ENCODE data around the gene RNF130. TPM values are rescaled to one million over a fixed set of nuclear protein-coding genes. Genes with fewer than 3 reads are reported as not detected.

Gene RNF130
- polyA plus RNA-seq, 10 donors: 36.5 to 49.8 (median 43.2) TPM

GRCh38 chr5:180088561-180088960 is 17.0 kb upstream of the RNF130 start:
- no peak for DNase-seq

GRCh38 chr5:180086816-180087399 is 15.3 kb upstream of the RNF130 start:
- no peak for DNase-seq

- no peak for DNase-seq
Observed at GRCh38 chr5:180085837-180086236, 14.3 kb upstream of the RNF130 start.

- no peak for DNase-seq
Observed at GRCh38 chr5:180084638-180085561, 13.3 kb upstream of the RNF130 start.

GRCh38 chr5:180083529-180084060 is 12.0 kb upstream of the RNF130 start:
- DNase-seq: no peak

- no peak for DNase-seq
Observed at GRCh38 chr5:180082633-180083420, 11.3 kb upstream of the RNF130 start.

GRCh38 chr5:180081481-180081880 is 9.9 kb upstream of the RNF130 start:
- DNase-seq: no peak

- no peak for DNase-seq
Observed at GRCh38 chr5:180080486-180081280, 9.1 kb upstream of the RNF130 start.

GRCh38 chr5:180079702-180080466 is 8.3 kb upstream of the RNF130 start:
- DNase-seq: no peak

GRCh38 chr5:180078348-180078747 is 6.8 kb upstream of the RNF130 start:
- no peak for DNase-seq

- DNase-seq: no peak
Observed at GRCh38 chr5:180077594-180078284, 6.2 kb upstream of the RNF130 start.

GRCh38 chr5:180075703-180076102 is 4.1 kb upstream of the RNF130 start:
- no peak for DNase-seq

GRCh38 chr5:180074462-180074861 is 2.9 kb upstream of the RNF130 start:
- no peak for DNase-seq

- DNase-seq: no peak
Observed at GRCh38 chr5:180072556-180072955, 997 bp upstream of the RNF130 start.

GRCh38 chr5:180072256-180072548 is 643 bp upstream of the RNF130 start:
- DNase-seq: no peak

GRCh38 chr5:180070756-180071530 is 616 bp downstream of the RNF130 start:
- DNase-seq: peak; percentile 37 to 90 (median 58)

GRCh38 chr5:180069589-180070247 is 1.8 kb downstream of the RNF130 start:
- DNase-seq: peak in 2 of 3 donors; percentile 27 to 49

- no peak for DNase-seq
Observed at GRCh38 chr5:180068519-180069090, 3.0 kb downstream of the RNF130 start.
